ENCODE results near the gene RAB3C.

RAB3C gene

GRCh38 chr5:58776559-58776958 is 193.7 kb downstream of the RAB3C start:
- DNase-seq: no peak

GRCh38 chr5:58778888-58779287 is 196.0 kb downstream of the RAB3C start:
- DNase-seq: no peak

DNA sequence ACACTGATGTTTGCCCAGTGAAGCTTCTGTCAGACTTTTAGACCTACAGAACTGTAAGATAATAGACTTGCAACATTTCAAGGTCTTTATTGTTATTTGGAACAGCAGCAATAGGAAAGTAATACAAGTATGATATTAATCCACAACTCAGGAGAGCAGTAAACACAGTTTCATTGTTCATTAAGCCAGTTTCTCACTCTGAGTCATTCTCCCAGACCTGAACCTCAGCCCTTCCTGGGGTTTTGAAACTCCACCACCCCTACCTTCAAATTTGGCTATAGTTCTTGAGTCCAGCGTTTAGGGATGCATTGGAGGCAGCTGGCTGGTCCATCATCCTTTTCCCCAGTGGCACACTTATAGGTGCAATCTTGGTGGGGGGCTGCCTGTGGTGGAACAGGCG is 203.2 kb downstream of the RAB3C start:
- no peak for DNase-seq

DNA sequence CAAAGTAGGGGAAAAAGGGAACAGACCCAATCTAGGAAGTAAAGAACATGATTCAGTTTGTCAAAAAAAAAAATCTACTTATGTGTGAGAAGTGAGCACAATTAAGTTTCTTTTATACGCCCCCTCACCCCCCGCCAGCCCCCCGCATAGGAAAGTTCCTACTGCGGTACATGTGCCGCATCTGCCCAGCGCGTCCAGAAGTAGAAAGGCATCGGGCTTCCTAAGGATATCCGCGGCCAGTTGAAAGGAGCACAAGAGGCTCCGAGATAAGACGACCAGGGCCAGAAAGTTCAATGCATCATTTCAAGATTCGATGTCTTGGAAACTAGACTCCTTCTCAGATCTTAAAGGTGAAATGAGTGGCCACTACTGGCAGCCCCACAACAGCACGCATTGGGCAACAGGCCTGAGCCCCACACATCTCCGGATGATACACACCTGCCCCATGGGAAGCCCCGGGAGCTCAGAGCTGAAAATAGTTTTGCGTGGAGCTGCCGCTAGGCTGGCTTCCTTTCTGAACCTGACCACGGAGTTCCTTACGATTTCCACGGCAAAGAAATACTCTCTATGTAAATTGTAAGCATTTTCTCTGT is 203.9 kb downstream of the RAB3C start:
- no peak for DNase-seq

GRCh38 chr5:58787987-58788386 is 205.1 kb downstream of the RAB3C start:
- no peak for DNase-seq

- no peak for DNase-seq
Measured at GRCh38 chr5:58793888-58794657, 211.2 kb downstream of the RAB3C start.

DNA sequence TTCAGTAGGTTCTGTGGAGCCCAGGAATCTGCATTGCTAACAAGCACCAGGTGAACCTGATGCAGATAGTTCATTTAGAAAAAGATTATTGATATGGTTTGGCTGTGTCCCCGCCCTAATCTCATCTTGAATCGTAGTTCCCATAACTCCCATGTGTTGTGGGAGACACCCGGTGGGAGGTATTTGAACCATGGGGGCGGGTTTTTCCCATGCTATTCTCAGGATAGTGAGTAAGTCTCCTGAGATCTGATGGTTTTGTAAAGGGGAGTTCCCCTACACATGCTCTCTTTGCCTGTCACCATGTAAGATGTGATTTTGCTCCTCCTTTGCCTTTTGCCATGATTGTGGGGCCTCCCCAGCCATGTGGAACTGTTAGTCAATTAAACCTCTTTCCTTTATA is 212.0 kb downstream of the RAB3C start:
- DNase-seq: no peak

- DNase-seq: no peak
Measured at GRCh38 chr5:58795327-58795726, 212.5 kb downstream of the RAB3C start.

DNA sequence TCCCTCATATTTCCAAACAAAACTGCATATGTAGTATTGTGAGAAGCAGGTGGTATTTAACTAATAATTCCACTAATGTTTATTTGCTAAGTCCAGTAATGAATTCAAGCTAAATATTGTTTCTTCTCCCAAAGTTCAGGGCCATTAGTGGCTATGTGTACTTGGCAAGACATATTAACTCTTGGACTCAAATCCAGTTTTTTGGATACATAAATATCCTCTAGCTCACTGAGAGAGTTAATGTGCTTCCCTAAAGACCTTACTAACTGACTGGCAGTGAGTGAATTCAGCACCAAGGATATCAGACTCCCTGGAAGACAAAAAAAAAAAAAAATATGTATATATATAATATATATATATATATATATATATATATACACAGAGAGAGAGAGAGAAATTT is 214.1 kb downstream of the RAB3C start:
- no peak for DNase-seq

DNA sequence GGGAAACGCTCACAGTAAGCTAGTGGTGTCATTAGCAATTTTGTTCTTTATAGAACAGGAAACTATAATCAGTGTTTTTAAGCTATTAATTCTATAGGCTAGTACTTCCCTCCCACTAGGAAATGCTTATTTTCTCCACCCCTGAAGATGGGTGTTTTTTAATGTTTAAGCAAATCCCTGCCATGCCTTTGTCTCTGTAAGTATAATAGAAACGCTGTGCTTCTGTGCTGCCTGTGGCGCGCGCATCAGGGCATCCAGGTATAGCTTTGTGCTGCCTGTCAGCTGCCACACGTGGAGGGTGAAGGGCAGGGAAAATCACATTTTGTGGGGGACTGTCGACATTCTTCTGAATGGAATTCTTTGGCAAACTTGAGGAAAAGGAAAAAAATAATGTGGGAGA is 217.5 kb downstream of the RAB3C start:
- no peak for DNase-seq

DNA sequence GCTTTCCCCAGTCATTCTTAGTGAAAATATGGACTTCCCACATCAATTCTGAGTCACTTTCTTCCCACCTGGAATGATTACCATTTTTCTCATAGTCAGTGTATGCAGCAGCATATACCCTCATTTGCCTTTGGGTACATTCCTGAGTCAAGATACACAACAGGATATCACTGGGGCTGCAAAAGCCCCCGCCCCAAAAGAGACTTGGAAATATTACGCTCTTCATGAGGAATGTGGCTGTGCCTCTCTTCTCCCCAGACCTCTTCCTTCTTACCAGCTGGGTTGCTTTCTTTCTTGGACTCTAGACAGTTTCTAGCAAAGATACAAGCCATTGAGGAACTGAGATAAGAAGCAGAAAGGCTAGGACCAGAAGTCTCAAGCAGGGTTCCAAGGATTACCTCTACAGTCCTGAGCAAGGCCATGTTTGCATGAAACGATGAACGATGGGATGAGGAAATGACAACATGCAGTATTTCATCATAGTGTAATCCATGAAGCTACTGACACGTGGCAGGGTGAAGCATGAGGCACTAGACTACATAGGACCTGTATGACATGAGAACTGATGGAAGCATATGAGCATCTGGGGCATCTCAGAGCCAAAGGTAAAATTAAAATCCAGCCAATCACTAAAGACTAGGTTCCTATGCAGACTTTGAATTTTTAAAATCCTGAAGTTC is 218.1 kb downstream of the RAB3C start:
- DNase-seq: no peak

DNA sequence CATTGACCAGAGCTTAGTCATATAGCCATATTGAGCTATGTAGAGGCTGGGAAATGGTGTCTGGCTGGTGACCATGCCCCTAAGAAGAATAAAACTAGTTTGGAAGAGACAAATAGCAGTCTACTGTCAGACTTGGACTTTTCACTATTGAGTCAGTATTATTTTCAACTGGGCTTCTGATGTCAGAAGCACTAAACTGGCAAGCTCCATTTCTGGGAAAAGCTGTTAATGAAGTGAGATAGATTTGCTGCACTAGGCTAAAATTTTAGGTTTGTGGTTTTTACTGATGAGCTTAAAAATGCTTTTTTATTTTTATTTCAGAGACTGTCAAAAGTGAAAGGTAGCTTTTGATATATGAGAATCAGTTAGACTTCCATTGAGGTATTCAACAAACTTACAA is 220.2 kb downstream of the RAB3C start:
- no peak for DNase-seq

DNA sequence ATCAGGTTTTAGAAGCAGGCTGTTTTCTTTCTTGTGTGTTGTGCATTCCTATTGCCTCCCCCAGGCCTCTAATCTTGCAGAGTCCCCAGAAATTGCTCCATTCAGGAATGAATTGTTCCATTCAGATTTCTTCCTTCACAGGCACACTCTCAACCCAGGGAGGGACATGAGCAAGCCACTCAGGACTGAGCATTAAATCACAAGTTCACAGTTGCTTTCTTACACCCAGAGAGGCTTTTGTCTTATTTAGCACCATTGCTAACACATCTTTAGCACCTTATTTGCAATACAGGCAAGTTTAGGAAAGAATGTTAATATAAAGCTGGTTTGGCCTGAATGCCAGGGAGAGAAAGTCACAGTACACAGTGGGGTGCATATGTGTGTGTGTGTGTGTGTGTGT is 221.4 kb downstream of the RAB3C start:
- no peak for DNase-seq

DNA sequence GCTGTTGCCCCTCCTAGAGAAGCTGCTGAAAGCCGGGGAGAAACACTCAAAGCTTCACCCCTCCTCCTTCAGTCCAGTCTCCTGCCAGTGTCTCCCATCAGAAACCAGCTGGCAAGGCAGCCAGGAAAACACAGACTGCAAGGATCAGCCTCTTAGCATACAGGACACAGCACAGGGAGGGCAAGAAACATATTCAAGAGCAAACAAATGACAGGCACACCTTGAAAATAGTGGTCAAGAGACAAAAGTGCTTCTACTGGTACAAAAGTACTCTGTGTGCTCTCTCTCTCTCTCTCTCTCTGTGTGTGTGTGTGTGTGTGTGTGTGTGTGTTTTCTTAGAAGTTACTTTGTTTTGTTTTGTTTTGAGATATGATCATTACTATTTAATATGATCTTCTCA is 227.2 kb downstream of the RAB3C start:
- no peak for DNase-seq

- no peak for DNase-seq
Measured at GRCh38 chr5:58813855-58814254, 231.0 kb downstream of the RAB3C start.

GRCh38 chr5:58816181-58816731 is 233.4 kb downstream of the RAB3C start:
- no peak for DNase-seq

- no peak for DNase-seq
Measured at GRCh38 chr5:58818465-58818864, 235.6 kb downstream of the RAB3C start.

DNA sequence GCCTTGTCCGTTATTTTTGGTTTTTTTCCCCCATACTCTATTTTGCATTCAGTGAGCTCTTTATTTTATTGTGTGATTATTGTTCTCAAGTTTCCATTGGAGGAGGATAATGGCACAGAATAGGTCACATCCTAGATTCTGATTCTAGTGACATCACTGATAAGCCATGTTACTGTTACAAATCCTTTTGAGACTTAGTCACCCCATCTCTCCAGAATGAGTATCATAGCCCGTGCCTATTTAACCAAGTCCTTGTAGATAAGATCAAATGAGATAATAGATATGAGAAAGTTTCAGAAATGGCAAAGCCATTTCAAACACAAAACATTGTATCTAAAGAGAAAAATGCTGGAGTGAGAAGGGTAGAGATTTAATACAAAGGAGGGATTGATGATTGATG is 242.6 kb downstream of the RAB3C start:
- no peak for DNase-seq

- no peak for DNase-seq
Measured at GRCh38 chr5:58825899-58826298, 243.0 kb downstream of the RAB3C start.

DNA sequence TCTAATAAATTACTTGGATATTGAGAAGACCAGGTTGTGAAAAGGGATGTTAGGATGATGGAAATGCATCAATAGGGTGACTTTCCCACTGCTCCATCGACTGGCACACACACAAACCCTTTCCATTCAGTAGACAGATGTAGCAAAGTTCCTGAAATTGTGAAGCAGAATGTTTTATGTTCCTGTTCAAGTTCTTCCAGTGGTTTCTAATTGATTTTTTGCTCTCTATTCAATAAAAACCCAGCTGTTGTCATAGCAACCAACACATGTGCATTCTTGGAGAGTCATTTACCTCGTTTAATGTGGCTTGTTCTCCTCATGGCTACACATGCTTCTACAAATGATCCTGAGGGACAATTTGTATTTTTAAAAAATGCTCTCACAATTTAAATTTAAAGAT is 244.6 kb downstream of the RAB3C start:
- no peak for DNase-seq

- DNase-seq: peak; percentile 71
Measured at GRCh38 chr5:58828258-58828657, 245.4 kb downstream of the RAB3C start.

DNA sequence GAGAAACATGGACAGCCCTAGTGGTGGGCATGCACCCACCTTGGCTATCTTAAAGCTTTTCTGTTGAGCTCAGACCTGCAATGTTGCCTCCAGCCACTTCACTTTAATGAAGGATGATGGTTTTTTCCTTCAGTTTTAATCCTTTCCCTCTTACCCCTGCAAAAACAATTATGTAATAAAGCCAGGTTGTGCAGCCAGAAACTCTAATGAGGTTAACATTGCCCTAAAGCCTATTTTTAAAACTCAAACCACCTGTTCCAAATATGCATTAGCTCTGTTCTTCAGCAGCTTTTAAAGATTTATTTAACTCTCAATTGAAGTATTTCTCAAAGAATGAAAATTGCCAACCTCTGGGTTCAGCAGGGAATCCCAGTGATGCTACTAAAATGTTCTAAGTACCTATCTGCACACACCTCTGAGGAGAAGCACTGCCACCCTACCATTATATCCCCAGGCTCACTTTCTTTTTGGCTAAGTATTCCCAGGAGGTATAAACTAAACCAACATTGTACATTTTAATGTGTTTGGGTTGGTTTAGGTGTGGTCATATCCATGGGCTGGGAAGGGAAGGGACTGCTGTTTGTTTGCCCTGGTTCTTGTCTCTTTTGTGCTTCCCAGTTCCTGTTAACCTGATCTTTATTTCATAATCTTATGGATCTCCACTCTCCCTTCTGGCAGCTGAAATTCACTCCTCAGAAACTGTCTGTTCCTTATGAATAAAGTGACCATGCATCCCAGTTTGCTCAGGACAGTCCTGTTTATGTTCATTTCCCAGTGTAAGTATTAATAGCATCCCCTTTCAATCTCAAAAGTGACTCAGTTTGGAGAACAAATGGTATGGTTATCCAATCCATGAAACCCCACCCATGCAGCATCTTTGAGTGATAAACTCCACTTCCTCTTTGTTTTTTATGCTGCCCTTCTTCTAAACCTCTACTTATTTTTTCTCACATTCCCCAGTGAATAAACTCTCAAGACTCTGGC is 251.7 kb downstream of the RAB3C start:
- no peak for DNase-seq

GRCh38 chr5:58836351-58836750 is 253.5 kb downstream of the RAB3C start:
- no peak for DNase-seq

Data from femur (tissue), 1 donor.